Retinal pigment epithelial cell (primary cell): ENCODE measurements around the gene FTH1.

Experiments used
- DNase-seq: peaks from one replicate; pipeline ENCODE4 v3.0.0-alpha.2; 2010; ENCODE audit warnings: low read depth
- H3K4me3 ChIP-seq: 2 replicates; pipeline ENCODE4 v1.5.1; 2011; ENCODE audit warnings: mild to moderate bottlenecking, low read length, control low read depth, moderate library complexity
- CTCF ChIP-seq: conservative IDR thresholded peaks from 2 replicates; pipeline ENCODE4 v1.5.1; 2011; ENCODE audit warnings: low read depth, low read length, control low read depth, inconsistent platforms

Gene FTH1

GRCh38 chr11:61960532-61960931 lies 6.9 kb downstream of the FTH1 start:
- DNase-seq = no peak
- no peak for TF ChIP-seq CTCF
- no peak overlapping the region for H3K4me3 ChIP-seq

- no peak for DNase-seq
- no peak for TF ChIP-seq CTCF
- H3K4me3 ChIP-seq = no peak overlapping the region
These were observed 7.8 kb downstream of the FTH1 start for GRCh38 chr11:61959678-61960077.

GRCh38 chr11:61959114-61959513 lies 8.3 kb downstream of the FTH1 start:
- H3K4me3 ChIP-seq = no peak overlapping the region
- no peak for DNase-seq
- TF ChIP-seq CTCF = no peak

- TF ChIP-seq CTCF = no peak
- H3K4me3 ChIP-seq = no peak overlapping the region
- DNase-seq = no peak
These were observed 8.8 kb downstream of the FTH1 start for GRCh38 chr11:61958590-61958989.

GRCh38 chr11:61957021-61957770 lies 10.2 kb downstream of the FTH1 start:
- TF ChIP-seq CTCF = no peak
- no peak overlapping the region for H3K4me3 ChIP-seq
- no peak for DNase-seq

- no peak for DNase-seq
- H3K4me3 ChIP-seq = no peak overlapping the region
- no peak for TF ChIP-seq CTCF
These were observed 11.0 kb downstream of the FTH1 start for GRCh38 chr11:61956191-61957020.
